DMS79 (cell line): ENCODE data around the gene ZNF71.

Experiments
- DNase-seq: peaks from one replicate; lab custom pipeline; 2025; lab: John Stamatoyannopoulos, UW

The ZNF71 gene

DNA sequence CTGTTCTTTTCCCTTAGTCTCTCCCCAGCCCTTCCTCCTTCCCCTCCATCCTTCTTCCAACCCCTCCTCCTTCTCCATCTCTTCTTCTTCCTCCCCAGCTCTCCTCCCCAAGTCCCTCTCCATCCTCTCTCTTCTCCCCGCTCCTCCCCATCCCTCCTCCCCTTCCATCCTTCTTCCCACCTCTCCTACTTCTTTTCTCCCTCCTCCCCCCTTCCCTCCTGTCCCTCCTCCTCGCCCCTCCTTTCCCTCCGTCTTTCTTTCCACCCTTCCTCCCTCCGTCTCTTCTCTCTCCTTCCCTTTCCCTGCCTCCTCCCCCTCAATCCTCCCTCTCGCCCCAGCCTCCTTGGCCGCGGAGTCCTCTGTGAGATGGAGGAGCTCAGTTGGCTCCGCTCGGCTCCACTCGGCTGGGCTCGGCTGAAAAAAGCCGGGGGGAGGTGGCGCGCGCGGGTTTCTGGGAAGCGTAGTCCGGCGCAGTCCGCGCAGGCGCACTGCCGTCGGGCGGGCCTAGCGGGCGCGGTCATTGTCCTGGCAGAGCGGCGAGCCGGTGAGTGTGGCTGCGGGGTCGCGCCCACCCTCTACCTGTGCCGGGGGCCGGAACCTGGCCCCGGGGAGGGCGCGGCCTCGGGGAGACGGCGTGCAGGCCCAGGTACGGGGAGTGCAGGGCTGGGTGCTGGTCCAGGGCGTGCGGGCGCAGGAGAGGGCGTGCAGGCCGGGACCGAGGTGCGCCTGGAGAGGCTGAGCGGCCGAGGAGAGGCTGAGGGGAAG lies at the start of gene ZNF71:
ZNF71 (plus strand) TSS at position 520 of the 765 bp plus-strand sequence. CDS start 6,257 bp downstream, outside the sequence.
- DNase-seq, result peak; percentile 79

DNA sequence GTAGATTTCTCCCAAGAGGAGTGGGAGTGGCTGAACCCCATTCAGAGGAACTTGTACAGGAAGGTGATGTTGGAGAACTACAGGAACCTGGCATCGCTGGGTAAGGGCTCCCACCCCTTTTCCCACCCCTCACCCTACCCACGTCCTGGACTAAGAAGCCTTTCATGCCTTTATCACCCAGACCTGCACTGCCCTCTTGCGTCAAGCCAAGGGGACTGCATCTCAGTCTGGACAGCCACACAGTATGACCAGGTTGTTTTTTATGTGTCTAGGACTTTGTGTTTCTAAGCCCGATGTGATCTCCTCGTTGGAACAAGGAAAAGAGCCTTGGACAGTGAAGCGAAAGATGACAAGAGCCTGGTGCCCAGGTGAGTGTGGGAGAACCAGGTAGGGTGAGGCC lies 47.6 kb upstream of the ZNF71 start:
- DNase-seq, result no peak

DNA sequence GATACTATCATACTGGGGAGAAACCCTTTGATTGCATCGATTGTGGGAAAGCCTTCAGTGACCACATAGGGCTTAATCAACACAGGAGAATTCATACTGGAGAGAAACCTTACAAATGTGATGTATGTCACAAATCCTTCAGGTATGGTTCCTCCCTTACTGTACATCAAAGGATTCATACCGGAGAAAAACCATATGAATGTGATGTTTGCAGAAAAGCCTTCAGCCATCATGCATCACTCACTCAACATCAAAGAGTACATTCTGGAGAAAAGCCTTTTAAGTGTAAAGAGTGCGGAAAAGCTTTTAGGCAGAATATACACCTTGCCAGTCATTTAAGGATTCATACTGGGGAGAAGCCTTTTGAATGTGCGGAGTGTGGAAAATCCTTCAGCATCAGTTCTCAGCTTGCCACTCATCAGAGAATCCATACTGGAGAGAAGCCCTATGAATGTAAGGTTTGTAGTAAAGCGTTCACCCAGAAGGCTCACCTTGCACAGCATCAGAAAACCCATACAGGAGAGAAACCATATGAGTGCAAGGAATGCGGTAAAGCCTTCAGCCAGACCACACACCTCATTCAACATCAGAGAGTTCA lies 40.7 kb upstream of the ZNF71 start:
- DNase-seq, result no peak

DNA sequence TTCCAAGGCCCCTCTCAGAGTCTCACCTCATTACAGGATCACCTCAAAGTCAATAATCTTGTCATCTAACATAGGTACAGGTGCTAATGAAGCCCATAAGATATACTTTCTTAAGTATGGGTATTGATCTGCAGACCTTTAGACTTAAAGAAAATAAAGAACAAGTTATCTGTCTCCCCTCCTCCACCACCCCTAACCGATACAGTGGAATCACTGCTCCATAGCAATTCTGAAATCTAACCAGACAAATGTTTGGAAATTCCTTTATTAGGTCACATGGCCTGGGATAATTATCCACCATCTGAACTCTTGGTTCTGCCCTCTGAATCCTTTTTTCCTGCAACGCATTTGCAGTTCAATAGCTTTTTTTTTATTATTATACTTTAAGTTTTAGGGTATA lies 32.3 kb upstream of the ZNF71 start:
- DNase-seq, result no peak

DNA sequence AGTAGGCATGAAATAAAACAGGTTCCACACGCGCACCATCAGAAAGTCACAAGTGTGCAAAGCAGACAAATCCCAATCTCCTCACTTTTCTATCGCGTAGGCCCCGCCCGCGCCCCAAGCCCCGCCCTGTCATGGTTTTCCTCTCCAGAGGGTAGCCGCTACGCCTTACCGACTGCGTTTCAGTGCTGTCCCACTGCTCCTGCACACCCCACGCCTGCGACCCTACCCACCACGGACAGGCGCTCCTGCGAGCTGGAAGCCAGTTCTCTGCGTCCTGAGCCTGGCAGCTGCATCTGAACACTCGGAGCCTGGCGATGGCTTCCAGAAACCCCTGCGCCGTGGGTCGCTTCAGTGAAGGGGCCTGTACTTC lies 28.2 kb upstream of the ZNF71 start:
- peak; percentile 28 for DNase-seq

DNA sequence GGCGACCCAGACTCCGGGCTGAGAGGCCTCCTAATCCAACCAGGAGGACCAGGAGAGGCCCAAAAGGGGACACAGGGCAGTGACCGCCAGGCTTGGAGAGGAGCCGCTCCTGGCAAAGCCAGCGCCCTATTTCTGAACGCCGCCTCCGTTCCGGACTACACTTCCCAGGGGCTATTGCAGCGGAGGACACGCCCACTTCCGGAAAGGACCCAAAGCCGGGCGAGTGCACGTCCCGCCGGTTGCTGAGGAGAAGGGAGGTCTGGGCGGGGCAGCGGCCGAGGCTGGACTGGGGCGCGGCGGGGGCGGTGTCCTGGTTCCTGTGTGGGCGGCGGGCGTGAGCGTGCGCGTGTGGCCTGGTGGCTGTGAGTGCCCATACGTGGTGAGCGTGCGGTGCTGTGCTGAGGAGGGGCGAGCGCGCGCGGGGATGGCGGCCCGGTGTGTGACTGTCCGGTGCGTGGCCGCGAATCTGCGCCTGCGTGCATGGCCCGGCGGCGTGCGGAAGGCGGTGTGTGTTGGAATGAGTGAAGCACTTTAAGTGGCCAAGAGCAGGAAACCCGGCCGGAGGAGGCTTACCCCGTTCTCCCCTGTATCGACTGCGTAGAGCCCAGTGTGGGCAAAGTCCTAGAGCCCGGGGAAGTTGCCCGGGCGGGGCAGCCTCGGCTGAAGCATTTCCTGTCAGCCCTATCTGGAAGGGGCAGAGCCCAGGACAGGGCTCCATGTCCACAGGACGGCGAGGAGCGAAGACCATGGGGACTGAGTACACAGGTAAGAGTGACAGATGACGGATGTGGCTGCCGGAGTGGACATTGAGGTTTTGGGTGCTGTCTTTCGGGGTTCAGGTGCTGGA lies 27.6 kb upstream of the ZNF71 start, which contains the start of gene ZNF470:
ZNF470 (plus strand) TSS at position 195 of the 847 bp plus-strand sequence. CDS start 2,844 bp downstream, outside the sequence.
- peak; percentile 81 for DNase-seq

DNA sequence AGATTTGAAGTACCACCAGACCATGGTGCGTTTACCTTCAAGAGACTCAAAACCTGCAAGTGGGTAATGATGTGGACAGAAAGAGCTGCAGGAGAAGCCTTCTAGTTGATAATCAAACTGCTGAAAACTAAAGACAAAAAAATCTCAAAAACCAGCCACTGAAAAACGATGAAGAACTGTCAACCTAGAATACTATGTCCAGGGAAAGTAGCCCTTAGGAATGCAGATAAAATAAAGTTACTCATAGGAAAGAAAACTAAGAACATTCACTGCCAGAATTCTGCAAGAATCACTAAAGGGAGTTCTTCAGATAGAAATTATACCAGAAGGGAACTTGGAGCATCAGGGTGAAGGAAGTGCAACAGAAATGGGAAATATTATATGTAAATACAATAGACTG lies 22.5 kb upstream of the ZNF71 start:
- no peak for DNase-seq

DNA sequence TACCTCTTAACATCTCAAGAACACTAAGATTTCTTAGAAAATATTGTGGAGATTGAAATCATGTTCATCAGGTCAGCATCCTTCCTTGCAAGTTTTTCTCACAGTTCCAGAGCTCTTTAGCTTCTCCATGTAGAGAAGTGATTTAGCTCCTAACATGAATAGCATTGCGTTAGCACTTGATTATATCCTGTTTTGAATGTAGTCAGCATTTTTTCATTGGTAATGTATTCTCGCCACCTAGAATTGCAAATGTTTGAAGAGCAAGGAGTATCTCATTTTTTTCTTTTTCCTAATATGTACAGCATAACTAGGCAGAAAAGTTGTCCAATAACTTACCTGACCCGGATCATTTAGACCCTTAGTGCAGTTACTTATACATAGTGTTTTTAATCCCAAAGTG lies 21.2 kb upstream of the ZNF71 start:
- no peak for DNase-seq

DNA sequence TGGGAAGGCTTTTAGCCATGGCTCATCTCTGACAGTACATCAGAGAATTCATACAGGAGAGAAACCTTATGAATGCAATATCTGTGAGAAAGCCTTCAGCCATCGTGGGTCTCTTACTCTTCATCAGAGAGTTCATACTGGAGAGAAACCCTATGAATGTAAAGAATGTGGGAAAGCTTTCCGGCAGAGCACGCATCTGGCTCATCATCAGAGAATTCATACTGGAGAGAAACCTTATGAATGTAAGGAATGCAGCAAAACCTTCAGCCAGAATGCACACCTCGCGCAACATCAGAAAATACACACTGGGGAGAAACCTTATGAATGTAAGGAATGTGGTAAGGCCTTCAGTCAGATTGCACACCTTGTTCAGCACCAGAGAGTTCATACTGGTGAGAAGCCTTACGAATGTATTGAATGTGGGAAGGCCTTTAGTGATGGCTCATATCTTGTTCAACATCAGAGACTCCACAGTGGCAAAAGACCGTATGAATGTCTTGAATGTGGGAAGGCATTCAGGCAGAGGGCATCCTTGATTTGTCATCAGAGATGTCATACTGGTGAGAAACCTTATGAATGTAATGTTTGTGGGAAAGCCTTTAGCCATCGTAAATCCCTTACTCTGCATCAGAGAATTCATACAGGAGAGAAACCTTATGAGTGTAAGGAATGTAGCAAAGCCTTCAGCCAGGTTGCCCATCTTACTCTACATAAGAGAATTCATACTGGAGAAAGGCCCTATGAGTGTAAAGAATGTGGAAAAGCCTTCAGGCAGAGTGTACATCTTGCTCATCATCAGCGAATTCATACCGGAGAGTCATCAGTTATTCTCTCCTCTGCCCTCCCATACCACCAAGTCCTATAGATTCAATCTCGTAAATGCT lies 17.1 kb upstream of the ZNF71 start:
- DNase-seq, result no peak

DNA sequence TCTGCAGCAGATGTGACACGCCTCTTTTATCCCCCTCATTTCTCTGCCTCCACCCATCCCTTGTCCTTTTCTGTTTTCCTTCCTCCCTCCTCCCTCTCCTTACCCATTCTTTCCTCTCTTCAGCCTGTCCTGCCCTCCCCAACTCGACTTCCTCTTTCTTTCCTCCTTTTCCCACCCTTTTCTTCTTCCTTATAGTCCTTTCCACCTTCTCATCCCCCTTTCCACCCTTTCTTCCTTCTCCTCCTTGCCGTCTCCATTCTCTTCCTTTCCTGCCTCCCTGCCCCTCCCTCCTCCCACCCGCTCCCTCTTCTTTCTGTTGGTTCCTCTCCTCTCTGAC lies 688 bp upstream of the ZNF71 start:
- no peak for DNase-seq

DNA sequence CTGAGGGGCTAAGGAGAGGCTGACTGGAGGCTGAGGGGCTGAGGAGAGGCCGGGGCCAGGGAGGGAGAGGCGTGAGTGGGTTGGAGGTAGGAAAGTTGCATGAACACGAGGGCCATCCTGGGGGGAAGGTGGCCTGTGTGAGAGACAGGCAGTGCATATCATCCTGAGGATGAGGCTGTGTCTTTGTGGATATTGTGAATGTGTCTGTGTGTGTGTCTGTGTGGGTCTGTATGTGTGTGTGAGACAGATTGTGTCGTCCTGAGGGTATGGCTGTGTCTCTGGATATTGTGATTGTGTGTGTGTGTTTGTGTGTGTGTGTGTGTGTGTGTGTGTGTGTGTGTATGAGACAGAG lies 422 bp downstream of the ZNF71 start:
- no peak for DNase-seq

DNA sequence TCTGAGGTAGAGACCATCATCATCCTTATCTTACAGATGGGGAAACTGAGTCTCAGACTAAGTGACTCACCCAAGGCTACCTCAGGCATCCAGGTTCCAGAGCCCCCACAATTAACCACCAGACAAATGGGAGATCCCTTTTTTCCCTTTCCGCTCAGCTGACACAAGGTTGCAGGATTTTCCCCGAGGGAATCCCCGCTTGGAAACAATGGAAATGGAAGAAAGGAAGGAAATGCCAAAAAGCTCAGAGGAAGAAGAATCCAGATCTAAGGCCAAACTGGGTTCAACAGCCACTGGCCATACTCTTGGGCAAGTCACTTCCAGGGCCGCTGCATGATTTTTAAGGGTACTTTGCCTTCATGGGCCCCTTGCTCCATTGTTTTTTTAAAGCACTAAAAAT lies 1.6 kb downstream of the ZNF71 start:
- no peak for DNase-seq

DNA sequence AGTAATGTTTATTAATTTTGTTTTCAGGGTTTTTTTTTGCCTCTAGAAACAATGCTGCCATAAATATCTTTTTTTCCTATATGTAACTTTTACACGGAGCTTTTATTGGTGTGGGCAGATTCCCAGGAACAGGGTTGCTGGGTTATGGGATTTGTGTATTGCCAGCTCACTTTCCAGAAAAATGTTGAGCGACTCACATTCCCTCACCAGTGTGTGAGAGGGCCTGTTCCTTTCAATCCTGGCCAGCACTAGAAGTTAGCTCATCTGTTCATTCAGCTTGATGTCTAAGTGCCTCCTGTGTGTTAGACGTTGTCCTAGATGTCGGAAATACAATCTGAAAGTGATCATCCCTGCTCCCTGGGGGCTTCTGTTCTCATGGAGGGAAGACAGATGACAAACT lies 2.6 kb downstream of the ZNF71 start:
- no peak for DNase-seq

DNA sequence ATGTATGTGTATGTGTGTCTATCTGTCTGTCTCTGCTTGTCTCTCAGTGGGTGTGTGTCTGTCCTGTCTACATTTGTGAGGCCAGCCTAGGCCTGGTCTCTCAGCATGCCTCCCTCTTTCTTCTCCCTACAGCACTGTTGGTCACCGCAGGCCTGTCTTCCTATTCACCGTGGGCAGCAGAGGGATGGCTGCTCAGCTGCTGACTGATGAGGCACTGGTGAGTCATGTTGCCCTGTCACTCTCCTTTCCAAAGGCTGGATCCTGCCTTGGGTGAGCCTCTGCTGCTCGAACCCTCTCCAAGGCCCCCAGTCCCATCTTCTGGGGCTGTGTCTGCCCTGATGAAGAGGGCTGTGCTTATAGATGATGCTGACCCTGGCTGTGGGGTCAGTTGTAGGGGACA lies 6.3 kb downstream of the ZNF71 start:
- no peak for DNase-seq

DNA sequence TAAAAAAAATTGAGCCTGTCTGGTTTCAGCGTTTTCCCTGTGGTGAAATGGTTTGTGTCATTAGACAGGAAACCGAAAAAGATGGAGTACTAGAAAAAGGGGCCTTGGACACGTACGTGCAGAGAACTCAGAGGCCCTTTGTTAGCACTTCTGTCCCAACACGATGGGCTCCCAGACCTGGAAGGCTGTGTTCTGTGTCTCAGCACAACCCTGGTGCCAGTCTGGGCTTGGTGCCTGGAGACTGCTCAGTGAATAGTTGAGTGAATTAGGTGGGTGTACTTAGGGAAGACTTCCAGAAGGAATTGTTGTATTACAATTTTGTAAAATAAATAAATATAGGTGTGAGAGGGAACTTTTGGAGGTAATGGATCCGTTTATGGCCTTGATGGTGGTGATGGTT lies 8.7 kb downstream of the ZNF71 start:
- DNase-seq, result no peak

DNA sequence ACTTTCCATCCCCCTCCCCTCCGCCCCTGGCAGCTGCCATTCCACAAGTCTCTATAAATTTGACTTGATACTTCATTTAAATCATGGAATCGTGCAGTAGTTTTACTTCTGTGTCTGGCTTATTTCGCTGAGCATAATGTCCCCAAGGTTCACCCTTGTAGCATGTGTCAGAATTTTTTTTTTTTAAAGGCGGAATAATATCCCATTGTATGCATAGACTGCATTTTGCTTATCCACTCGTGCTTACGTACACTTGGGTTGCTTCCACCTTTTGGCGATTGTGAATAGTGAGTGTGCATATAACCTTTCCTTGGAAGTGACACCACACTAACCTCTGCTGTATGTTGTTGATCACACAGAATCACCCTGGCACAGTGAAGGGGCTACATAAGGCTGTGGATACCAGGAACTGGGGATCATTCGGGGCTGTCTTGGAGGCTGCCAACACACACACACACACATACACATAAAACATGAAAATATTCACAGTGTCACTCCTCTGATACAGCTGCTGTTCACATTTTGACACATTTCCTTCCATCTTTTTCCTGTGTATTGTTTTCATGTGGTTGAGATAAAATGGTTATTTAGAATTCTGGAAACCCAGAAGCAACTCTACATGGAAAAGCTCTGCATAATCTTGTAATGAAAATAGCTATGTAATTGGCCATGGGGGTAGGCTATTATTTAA lies 13.3 kb downstream of the ZNF71 start:
- DNase-seq, result no peak

DNA sequence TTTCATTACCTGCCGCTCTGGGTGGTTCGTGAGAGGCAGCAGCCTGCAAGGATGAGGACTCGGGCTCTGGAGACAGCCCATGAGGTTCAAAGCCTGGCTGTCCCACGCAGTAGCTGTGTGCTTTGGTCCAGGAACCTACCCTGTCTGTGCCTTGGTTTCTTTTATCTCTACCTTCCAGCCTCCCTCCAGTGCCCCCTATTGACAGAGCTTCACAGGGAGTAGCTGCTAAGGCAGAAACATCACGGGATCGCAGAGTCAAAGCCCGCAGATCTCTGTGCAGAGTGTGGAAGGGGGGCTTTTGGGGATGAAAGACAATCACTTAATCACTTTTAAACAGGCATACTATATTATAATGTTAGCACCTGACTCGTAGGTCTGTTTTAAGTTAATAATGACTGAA lies 16.2 kb downstream of the ZNF71 start:
- no peak for DNase-seq

DNA sequence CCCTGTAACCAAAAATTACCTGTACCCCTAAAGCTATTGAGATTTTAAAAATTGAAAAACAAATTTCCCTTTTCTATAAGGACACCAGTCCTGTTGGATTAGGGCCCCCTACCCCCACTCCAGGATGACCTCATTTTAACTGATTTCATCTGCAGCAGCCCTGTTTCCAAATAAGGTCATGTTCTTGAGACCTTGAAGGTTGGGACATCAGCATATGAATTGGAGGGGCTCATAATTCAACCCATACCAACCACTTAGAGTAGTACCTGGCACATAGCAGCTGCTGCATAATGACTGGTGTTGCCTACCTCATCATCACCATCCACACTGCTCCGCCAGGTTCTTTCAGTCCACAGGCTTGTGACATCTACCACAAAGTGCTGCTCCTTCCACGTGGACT lies 17.6 kb downstream of the ZNF71 start:
- DNase-seq, result no peak

DNA sequence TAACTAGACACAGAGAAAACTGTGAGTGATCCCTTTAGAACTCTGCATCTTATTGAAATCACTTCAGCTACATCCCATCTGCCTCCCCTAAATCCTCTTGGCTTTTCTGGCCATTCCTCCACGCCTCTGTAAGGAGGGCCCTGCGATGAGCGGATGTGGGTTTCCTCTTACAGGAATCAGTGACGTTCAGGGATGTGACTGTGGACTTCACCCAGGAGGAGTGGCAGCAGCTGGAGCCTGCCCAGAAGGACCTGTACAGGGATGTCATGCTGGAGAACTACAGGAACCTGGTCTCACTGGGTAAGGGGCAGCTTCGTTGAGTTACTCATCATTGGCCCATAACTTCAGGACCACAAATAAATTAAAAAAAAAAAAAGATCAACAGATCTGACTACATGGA lies 18.5 kb downstream of the ZNF71 start:
- DNase-seq, result no peak

DNA sequence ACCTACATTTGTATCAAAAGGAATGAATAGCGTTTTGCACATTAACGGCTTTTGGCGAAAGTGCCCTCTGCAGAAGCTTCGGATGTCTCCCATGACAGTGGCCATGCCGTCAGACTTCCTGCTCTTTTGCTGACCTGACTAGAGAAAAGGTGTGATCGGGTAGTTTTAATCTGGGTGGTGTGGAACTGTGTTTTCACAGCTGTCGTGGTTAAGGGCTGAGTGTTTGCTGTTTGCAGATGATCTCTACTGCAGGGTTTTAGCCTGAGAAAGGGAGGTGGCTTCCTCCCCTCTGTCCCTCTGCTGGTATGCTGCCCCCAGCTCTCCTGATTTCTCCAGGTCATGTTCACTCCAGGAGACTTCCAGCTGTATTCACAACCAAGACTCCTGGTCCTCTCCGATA lies 22.4 kb downstream of the ZNF71 start:
- no peak for DNase-seq

DNA sequence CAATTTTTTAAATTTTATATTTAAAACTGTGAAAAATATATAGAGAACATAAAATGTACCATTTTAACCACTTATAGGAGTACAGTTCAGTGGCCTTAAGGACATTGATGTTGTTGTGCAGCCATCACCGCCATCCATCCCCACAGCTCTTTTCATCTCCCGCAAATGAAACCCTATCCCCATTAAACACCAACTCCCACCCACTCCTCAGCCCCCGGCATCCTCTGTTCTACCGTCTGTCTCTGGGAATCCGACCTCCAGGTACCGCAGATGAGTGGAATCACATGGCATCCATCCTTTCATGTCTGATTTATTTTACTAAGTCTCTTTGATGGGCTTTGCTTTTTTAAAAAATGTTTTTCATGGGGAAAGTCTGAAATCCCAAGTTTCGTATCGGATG lies 24.0 kb downstream of the ZNF71 start:
- DNase-seq, result no peak

DNA sequence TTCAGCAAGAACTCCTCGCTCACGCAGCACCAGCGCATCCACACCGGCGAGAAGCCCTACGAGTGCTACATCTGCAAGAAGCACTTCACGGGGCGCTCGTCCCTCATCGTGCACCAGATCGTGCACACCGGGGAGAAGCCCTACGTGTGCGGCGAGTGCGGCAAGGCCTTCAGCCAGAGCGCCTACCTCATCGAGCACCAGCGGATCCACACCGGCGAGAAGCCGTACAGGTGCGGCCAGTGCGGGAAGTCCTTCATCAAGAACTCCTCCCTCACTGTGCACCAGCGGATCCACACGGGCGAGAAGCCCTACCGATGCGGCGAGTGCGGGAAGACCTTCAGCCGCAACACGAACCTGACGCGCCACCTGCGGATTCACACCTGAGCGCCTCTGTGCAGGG lies 27.3 kb downstream of the ZNF71 start:
- no peak for DNase-seq
